GOT3 (cell line): ENCODE data around the gene SNRNP200.
"Not testable (repeated sequence)": the region's sequence is repeated elsewhere in the genome, so short reads cannot be mapped to it uniquely, and the experiment has no call there.

Source experiments
- DNase-seq: peaks from one replicate; lab custom pipeline; 2025; ENCODE audit warnings: mixed read lengths; lab: John Stamatoyannopoulos, UW

The SNRNP200 gene

GRCh38 chr2:96325041-96325883 lies 19.9 kb upstream of the SNRNP200 start, which contains the start of gene ITPRIPL1:
ITPRIPL1 (plus strand) TSS chr2:96325317; CDS start chr2:96325840, 523 bp downstream.
- DNase-seq: no peak

- DNase-seq: no peak
Measured at GRCh38 chr2:96324721-96325040, 19.3 kb upstream of the SNRNP200 start.

GRCh38 chr2:96323849-96324248 lies 18.5 kb upstream of the SNRNP200 start:
- no peak for DNase-seq

GRCh38 chr2:96320728-96321622 lies 15.6 kb upstream of the SNRNP200 start:
- no peak for DNase-seq

- DNase-seq: no peak
Measured at GRCh38 chr2:96320326-96320725, 15.0 kb upstream of the SNRNP200 start.

GRCh38 chr2:96319396-96319795 lies 14.1 kb upstream of the SNRNP200 start:
- no peak for DNase-seq

- no peak for DNase-seq
Measured at GRCh38 chr2:96318723-96319122, 13.4 kb upstream of the SNRNP200 start.

- no peak for DNase-seq
Measured at GRCh38 chr2:96317584-96317997, 12.2 kb upstream of the SNRNP200 start.

DNA sequence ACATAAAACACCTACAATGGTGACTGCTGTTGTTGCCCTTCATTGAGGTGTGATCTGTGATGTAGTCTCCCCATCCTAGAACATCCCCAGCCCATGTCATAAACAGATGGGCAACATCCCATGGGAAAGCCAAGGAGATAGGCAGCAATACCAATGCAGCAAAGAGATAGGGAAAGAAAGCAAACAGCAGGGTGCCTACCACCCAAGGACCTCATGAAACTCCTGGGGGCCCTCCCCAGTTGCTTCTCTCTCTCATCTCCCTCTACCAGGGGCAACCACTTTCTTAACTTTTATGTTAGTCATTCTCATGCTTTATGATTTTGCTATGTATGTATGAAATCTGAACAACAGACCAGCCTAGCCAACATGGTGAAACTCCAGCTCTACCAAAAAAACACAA lies 11.7 kb upstream of the SNRNP200 start:
- DNase-seq: no peak

DNA sequence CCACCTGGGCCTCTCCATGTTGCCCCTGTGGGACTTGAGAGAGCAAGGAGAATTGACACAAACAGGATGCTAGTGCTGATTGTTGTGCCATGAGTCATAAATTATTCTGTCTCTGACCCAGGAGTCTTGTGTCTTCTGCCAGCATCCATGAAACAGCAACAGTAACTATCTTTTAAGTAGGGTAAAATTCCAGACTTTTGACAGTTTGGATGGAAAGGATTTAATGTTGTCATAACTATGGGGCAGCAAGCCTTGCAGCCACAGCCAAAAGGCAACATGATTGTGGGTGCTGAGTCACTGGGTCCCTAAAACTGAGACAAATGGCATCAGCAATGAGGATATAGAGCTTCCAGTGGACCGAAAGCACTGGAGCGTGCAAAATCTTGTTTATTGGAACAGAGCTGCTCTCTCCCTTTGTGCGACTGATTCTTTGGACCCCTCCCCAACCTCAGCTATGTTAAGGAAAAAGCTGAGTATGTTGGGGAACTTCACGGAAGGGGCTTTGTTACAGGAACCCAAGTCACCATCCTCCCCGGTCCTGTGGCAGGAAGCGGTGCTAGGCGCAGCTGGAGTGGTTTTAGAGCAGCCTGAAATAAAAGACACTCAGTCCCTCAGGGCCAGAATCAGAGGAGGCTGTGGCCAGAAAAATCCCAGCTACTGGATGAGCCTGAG lies 10.2 kb upstream of the SNRNP200 start:
- DNase-seq: no peak

- no peak for DNase-seq
Measured at GRCh38 chr2:96315005-96315399, 9.7 kb upstream of the SNRNP200 start.

DNA sequence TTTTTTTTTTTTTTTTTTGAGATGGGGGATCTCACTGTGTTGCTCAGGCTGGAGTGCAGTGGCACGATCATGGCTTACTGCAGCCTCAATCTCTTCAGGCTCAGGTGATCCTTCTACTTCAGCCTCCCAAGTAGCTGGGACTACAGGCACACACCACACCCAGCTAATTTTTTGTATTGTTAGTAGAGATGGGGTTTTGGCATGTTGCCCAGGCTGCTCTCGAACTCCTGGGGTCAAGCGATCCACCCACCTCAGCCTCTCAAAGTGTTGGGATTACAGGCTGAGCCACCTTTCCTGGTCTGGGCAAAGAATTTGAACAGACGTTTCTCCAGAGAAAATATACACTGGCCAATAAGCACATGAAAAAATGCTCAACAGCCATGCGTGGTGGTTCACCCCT lies 2.9 kb upstream of the SNRNP200 start:
- DNase-seq: no peak

- no peak for DNase-seq
Measured at GRCh38 chr2:96306370-96306769, 1.0 kb upstream of the SNRNP200 start.

DNA sequence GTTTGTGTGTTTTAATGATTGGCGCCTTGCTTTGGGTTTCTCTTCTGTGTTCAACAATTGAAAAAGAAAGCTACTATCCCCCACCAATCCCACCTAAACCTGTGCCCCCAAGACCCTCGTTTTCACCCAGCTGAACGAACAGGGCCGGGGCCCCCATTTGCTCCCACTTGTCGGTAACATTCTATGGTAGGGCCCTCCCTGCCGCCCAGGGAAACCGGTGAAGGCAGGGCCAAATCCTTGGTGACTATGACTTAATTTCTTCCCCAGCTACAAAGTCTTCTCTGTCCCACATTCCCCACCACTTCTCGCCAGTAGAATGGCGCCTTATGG lies 598 bp upstream of the SNRNP200 start:
- no peak for DNase-seq

GRCh38 chr2:96304606-96305005 lies 740 bp downstream of the SNRNP200 start:
- no peak for DNase-seq

- DNase-seq: no peak
Measured at GRCh38 chr2:96301865-96302264, 3.5 kb downstream of the SNRNP200 start.

GRCh38 chr2:96296925-96297324 lies 8.4 kb downstream of the SNRNP200 start:
- DNase-seq: no peak

DNA sequence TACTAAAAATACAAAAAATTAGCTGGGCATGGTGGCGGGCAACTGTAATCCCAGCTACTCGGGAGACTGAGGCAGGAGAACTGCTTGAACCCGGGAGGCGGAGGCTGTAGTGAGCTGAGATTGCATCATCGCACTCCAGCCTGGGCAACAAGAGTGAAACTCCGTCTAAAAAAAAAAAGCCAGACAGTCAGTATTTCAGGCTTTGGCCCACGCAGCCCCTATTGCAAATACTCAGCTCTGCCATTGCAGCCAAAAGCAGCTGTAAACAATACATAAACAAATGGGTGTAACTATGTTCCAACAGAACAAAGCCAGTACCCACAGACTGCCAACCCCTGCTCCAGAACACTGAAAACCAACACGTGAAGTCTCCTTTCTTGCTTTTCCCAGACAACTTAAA lies 11.1 kb downstream of the SNRNP200 start:
- DNase-seq: not testable (repeated sequence)

- no peak for DNase-seq
Measured at GRCh38 chr2:96291751-96292150, 13.6 kb downstream of the SNRNP200 start.

- DNase-seq: no peak
Measured at GRCh38 chr2:96287273-96287856, 18.0 kb downstream of the SNRNP200 start.

GRCh38 chr2:96276787-96277499 lies 28.4 kb downstream of the SNRNP200 start:
- no peak for DNase-seq
